GM21717 (cell line): ENCODE data around the gene DAAM2.

ENCODE experiments used
- ATAC-seq: cut with Tn5 transposase; IDR thresholded peaks from one replicate; pipeline ENCODE4 v1.9.1; 2021; ENCODE audit warnings: mild to moderate bottlenecking, moderate library complexity; ENCODE audit not compliant: unreplicated experiment

DAAM2 gene

GRCh38 chr6:39904946-39905639, 112.9 kb downstream of the DAAM2 start:
- no peak for ATAC-seq

- no peak for ATAC-seq
Measured at GRCh38 chr6:39905640-39905975, 113.4 kb downstream of the DAAM2 start.

DNA sequence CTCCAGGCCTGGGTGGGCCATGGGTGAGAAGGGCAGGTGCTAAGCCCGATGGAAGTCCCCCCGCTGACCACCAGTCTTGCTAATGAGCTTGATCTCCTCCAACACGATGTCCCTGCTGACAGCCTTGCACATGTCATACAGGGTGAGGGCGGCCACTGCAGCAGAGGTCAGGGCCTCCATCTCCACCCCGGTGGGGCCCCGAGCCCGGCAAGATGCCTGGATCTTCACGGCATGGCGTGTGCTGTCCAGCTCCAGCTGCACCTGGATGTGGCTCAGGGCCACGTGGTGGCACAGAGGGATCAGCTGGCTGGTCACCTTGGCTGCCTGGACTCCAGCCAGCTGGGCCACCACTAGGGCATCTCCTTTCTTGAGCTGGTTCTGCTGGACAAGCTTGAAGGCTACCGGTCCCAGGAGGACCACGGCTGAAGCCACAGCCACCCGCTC, 114.2 kb downstream of the DAAM2 start:
- no peak for ATAC-seq

DNA sequence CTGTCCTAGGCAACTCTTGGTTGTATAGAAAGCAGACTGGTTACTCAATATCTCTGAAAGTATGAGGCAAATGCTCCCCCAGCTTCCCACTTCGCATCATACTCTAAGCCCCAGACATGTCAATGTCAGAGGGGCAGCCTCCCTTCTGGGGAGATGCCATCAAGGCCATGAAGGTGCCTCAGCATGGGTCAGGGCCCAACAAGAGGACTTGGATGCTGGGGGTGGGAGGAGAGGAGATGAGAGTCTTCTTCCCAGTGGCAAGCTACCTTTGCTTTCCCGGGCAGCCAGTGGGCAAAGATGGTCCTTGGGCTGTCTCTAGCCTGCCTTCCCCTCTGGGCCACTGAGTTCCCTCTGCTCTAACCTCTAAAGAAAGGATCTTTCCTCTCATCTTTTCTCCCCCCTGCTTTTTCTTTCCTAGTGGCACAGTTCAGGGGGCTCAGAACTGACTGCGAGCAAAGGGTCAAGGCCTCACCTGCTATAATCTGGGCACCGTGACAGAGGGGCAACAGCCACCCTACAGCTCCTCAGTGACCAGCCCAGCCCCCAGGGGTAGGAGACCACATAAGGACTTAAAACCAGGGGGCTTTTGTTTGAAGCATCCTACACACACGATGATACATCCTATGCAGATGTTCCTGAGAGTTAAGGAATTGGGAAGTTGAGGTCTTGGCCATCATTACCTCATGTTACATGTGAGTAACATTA, 115.8 kb downstream of the DAAM2 start:
- ATAC-seq, result no peak

DNA sequence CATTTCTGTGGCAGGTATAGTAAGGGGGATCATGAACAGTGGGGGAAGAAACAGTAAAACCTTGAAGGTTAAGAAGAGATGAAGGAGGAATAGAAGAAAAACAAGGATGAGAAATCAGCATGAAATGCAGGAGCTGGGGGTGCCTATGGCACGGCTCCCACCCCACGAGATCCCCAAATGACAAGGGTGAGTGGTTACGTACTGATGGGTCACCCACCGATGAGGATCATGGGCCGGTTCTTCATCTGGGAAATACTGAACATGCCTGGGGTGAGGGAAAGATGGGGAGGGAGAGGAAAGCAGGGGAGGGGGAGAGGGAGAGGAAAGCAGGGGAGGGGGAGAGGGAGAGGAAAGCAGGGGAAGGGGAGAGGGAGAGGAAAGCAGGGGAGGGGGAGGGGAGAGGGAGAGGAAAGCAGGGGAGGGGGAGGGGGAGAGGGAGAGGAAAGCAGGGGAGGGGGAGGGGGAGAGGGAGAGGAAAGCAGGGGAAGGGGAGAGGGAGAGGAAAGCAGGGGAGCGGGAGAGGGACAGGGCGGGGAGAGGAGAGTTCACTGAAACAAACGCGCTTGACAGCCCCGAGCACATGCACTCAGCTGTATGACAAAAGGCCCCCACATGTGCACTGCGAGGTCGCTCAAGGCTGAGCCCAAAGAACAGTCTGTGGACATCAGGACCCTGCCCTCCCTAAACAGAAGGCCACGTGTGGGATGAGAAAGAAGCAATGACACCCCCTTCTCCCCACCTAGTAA, 116.8 kb downstream of the DAAM2 start:
- no peak for ATAC-seq

GRCh38 chr6:39909701-39910100, 117.5 kb downstream of the DAAM2 start:
- ATAC-seq, result no peak

DNA sequence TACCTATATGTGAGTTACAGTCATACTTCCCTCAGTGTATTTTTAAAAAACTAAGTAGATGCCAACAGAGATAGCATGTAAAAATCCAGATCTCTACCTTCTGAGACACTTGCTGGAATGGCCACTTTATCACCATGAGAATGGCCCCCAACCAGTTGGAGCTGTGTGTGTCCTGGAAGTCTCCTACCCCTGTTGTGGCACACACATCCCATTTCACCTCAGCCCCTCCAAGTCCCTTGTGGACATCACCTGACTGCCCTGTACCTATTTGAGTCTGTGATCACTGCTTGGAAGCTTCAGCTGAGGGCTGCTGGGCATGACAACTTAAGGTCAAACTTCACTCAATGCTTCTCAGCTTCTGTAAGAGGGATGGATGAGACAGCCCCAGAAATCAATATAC, 118.0 kb downstream of the DAAM2 start:
- ATAC-seq, result no peak

DNA sequence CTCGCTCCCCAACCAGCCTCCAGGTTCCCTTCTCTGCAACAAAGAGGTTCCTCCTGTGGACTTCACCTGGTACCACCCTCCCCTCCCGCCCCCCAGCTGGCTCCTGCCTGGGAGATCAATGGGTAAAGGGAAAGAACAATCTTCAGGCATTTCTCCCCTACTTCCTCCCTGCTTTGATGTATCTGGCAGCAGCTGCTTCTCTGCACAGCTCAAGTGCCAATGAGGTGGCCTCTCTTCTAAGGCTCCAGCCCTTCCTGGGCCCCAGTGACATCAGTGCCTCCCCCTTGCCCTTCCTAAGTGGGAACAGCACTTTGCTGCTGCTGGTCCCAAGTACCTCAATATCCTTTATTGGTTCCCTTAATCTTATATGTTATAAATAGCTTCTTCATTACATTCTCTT, 118.6 kb downstream of the DAAM2 start:
- no peak for ATAC-seq

DNA sequence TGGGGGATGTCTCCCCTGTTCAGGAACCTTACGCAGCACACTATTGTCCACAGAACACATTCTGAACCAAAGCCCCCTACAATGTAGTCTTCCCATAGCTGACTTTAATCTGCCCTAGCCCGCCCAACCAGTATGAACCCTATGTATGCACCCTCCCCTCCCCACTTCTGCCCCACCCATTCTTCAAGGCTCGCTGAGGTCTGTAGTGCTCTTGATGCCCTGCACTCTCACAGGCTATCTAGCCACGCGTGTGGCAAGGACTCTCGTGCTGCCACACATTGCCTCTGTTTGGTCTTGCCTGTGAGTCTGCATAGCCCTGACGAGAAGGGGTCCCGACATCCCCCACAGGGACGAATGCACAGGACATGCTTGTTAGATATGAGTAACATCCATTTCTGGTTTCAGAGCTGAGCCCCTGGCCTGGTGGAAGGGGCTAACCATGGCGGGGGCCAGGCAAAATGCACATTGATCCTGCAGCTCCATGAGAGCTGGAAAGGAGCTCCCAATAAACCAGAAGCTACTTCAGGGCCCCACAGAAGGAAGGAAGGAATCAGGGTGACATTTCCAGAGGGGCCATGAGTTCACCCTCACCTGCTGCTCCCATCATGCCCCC, 119.4 kb downstream of the DAAM2 start:
- no peak for ATAC-seq

DNA sequence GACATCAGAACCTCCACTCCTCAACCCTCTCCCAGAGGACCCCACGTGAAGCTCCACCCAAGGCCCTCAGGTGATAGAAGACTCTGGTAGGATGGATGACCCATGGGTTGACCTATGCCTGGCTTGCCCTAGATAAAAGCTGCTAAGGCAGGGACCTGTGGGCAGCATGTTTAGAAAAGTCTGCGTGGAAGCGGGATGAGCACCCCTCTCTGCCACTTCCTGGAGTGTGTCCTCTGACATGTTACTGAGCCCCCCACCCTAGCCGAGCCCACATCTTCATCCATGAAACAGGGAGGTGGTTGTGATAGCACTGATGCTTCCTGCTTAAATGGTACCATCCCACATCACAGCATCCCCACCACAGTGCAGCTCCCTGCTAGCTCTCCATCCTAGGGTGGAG, 120.3 kb downstream of the DAAM2 start:
- no peak for ATAC-seq

- no peak for ATAC-seq
Measured at GRCh38 chr6:39913391-39913916, 121.3 kb downstream of the DAAM2 start.

DNA sequence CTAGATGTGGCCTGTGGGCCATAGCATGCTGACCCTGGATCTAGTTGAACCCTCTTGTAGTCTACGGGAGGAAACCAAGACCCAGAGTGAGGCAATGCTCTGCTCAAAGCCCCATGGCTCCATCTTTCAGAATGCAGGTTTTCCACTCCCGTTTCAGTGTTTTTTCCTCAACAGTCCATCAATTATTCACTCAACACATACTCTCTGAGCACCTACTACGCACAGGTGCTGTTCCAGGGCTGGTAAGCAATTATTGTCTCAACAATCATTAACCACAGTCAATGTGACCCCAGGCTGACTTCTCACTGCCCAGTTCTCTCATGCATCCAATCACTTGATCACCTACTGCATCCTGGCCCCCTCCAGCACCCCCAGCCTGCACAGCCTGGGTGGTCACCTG, 122.1 kb downstream of the DAAM2 start:
- ATAC-seq, result no peak

DNA sequence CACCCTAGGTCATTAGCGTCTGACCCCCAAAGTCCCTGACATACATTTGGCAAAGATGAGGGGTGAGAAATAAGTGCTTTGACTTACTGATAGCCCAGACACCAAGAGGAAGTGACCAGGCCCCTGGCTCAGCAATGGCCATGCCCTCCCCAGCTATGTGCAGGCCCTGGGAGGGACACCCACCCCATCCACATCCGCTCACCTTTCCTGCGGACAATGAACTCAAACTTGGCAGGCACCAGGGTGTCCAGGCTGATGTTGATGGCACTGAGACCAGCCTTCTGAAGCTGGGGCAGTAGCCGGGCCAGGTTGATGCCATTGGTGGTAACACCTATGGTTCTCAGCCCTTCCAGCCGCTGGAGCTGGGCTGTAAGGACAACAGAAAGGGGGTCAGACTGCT, 123.7 kb downstream of the DAAM2 start:
- no peak for ATAC-seq

DNA sequence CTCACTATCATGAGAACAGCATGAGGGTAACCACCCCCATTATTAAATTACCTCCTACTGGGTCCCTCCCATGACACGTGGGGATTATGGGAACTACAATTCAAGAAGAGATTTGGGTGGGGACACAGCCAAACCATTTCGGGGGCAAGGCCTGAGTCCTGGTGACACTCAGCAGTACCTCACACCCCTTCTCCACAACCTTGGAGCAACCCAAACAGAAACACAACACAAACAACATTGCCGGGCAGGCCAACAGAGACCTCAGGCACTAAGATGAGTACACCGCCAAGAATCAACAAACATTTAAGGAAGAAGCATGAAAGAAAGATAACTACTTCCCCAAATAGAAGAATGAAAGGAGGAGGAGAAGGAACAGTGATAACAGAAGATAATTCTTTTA, 125.2 kb downstream of the DAAM2 start:
- ATAC-seq, result no peak

GRCh38 chr6:39917981-39918380, 125.8 kb downstream of the DAAM2 start:
- ATAC-seq, result no peak

GRCh38 chr6:39918831-39919230, 126.7 kb downstream of the DAAM2 start:
- no peak for ATAC-seq

DNA sequence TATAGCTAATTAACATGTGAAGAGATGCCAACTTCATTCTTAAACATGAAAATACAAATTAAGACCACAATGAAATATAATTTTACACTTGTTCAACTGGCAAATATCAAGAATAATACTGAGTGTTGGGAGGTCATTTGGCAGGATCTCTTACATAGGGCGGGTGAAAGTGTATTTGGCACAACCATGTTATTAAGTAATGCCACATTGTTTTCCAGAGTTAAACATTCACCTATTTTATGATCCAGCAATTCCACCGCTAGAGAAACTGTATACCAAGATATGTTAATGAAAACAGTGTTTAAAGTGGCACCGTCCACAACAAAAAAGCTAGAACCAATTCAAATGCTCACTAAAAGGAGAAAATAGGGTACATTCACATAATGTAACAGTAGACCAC, 128.0 kb downstream of the DAAM2 start:
- ATAC-seq, result no peak

DNA sequence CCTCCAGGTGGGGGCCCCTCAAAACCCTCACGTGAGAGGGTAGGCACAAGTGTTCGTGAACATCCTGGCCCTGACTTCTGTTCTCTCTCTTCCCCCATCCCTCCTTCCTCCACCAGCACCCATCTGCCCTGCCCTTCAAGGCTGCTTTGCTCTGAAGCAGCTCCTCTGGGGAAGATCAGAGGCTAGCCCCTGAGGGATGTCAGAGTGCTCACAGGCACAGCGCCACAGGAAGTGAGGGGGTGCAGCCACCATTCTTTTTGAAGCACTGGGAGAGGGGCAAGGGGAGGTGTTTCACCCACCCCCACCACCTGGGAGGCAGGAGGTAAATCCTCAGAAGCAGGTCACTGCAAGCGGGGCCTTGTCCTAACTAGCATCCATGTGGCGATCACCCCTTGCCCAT, 130.6 kb downstream of the DAAM2 start:
- ATAC-seq, result no peak

- ATAC-seq, result no peak
Measured at GRCh38 chr6:39923394-39923793, 131.2 kb downstream of the DAAM2 start.

- no peak for ATAC-seq
Measured at GRCh38 chr6:39923861-39924260, 131.7 kb downstream of the DAAM2 start.

DNA sequence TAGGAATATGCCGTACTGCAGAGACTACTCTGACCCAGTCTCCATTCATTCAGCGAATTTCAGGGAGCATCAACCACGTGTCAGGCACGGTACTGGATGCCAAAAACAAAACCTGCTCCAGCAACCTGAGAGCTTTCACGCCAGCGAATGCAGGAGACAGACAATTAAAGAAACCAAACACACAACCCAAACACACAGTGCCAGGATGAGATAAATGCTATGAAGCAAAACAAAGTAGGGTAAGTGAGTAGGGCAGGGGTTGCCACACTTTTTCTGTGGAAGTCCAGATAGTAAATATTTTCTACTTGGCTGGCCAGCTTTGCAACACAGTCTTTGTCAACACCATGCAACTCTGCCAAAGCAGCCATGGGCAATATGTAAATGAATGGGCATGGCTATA, 132.1 kb downstream of the DAAM2 start:
- no peak for ATAC-seq
